Thyroid gland (tissue), 4 donors: Measurements from ENCODE around the gene OR2T2.

Source experiments
- POLR2A ChIP-seq, 2 donors: fragments of 450-650 bp; IDR thresholded peaks; one replicate each; pipeline ENCODE4 v1.6.1; 2017; ENCODE audit warnings: antibody characterized with exemption in 2 of 2, mild to moderate bottlenecking in 2 of 2, moderate library complexity in 1 of 2
- TF ChIP-seq, protein P1 (sequence below), 6 experiments: fragments of 200-600 bp in 3 of 6; fragments of 450-650 bp in 3 of 6; sonication (generic) in 3 of 6; IDR thresholded peaks; one replicate each; pipeline ENCODE4 v1.5.1; 2016 to 2019; ENCODE audit warnings: antibody characterized with exemption in 6 of 6, mild to moderate bottlenecking in 2 of 6, inconsistent platforms in 1 of 6, moderate library complexity in 1 of 6

DNA sequence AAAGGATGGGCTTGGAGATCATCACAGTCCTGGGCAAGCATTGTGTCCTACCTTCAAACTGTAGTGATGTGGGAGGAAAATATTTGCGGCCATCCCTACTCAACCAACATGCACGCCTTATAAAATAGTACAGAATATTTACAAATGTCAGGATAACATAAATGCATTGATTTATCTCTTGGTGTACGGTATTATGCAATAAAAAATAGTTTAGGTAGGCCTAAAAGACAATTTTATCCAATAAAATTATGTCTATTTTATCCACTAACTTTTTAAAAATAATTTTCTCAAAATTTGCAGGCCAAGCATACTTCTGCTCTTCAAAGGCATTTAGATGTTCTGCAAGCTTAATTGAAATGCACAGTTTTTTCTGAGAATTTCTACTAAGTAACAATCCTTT, 42.7 kb upstream of the OR2T2 start, which contains the start of gene OR2T1:
- TF ChIP-seq, protein P1, sequence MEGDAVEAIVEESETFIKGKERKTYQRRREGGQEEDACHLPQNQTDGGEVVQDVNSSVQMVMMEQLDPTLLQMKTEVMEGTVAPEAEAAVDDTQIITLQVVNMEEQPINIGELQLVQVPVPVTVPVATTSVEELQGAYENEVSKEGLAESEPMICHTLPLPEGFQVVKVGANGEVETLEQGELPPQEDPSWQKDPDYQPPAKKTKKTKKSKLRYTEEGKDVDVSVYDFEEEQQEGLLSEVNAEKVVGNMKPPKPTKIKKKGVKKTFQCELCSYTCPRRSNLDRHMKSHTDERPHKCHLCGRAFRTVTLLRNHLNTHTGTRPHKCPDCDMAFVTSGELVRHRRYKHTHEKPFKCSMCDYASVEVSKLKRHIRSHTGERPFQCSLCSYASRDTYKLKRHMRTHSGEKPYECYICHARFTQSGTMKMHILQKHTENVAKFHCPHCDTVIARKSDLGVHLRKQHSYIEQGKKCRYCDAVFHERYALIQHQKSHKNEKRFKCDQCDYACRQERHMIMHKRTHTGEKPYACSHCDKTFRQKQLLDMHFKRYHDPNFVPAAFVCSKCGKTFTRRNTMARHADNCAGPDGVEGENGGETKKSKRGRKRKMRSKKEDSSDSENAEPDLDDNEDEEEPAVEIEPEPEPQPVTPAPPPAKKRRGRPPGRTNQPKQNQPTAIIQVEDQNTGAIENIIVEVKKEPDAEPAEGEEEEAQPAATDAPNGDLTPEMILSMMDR (IDR thresholded peaks at IDR 0.05), result no peak
- TF ChIP-seq POLR2A (IDR thresholded peaks at IDR 0.05), result no peak
